Measurements from ENCODE around the gene NUCKS1. TPM values are rescaled to one million over a fixed set of nuclear protein-coding genes. Genes with fewer than 3 reads are reported as not detected.

The NUCKS1 gene
- total and polyA plus RNA-seq, 9 donors: 79.4 to 335 (median 223) TPM

GRCh38 chr1:205675247-205675646 lies 74.7 kb downstream of the NUCKS1 start:
- peaks cover 16% of the 10 kb centered on the region for H3K4me1 ChIP-seq (ENCODE audit: insufficient read depth)
- no peak for TF ChIP-seq POLR2A (IDR thresholded peaks at IDR 0.05)
- TF ChIP-seq CTCF (IDR thresholded peaks at IDR 0.05): no peak
- TF ChIP-seq EP300 (IDR thresholded peaks at IDR 0.05): no peak
- intact Hi-C loops (cut with DNase I): no loop called here
- H3K27ac ChIP-seq: no peak overlapping the region
- WGBS, 3 donors: 95 to 97% (median 96%) methylated on average over 4 of the region's 4 CpGs
- no peak for DNase-seq
- H3K36me3 ChIP-seq: no peaks in the 10 kb centered on the region
- H3K4me3 ChIP-seq: no peak overlapping the region
- H3K27me3 ChIP-seq: no peaks in the 10 kb centered on the region
- no peaks in the 10 kb centered on the region for H3K9me3 ChIP-seq

- DNase-seq: no peak
- no peak overlapping the region for H3K27ac ChIP-seq
- peaks cover 4% of the 10 kb centered on the region for H3K4me1 ChIP-seq (ENCODE audit: insufficient read depth)
- no peaks in the 10 kb centered on the region for H3K27me3 ChIP-seq
- intact Hi-C loops (cut with DNase I): no loop called here
- WGBS, 3 donors: 74 to 81% (median 74%) methylated on average over 4 of the region's 4 CpGs
- H3K4me3 ChIP-seq: no peak overlapping the region
- no peaks in the 10 kb centered on the region for H3K36me3 ChIP-seq
- TF ChIP-seq CTCF (IDR thresholded peaks at IDR 0.05) (no peak), EP300 (IDR thresholded peaks at IDR 0.05) (no peak), POLR2A (IDR thresholded peaks at IDR 0.05) (no peak)
- no peaks in the 10 kb centered on the region for H3K9me3 ChIP-seq
Observed at GRCh38 chr1:205672970-205673369, 77.0 kb downstream of the NUCKS1 start.

DNA sequence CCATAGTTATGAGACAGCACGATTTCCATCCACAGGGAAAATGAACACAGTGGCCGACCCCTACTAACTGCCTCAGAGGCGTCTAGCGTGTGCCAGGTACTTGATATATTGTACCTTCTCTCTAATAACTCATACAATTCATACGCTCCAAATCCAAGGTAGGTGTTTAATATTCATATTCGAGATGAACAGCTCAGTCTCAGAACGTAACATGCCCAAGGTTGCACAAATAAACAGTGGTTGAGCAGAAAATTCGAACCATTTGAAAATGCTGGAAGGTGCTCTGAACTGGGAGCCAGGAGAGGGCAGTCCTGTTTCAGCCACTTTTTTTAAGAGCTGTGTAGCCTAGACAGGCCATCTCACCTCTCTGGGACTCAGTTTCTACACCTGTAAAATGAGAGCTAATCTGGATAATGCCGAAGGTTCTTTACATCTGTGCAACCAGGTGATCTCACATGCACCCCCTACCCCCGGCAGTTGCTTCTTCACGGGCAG lies 77.5 kb downstream of the NUCKS1 start:
- Histone ChIP-seq H3K27ac (no peak overlapping the region), H3K4me1 (ENCODE audit: insufficient read depth) (peaks cover 3% of the 10 kb centered on the region), H3K27me3 (no peaks in the 10 kb centered on the region), H3K4me3 (no peak overlapping the region), H3K9me3 (no peaks in the 10 kb centered on the region), H3K36me3 (no peaks in the 10 kb centered on the region)
- TF ChIP-seq POLR2A (IDR thresholded peaks at IDR 0.05) (no peak), CTCF (IDR thresholded peaks at IDR 0.05) (no peak), EP300 (IDR thresholded peaks at IDR 0.05) (no peak)
- intact Hi-C loops (cut with DNase I): no loop called here
- DNase-seq: no peak
- WGBS, 3 donors: 79 to 86% (median 83%) methylated on average over 11 of the region's 11 CpGs

GRCh38 chr1:205670611-205671430 lies 79.2 kb downstream of the NUCKS1 start:
- no peak for DNase-seq
- H3K4me1 ChIP-seq (ENCODE audit: insufficient read depth): peaks cover 2% of the 10 kb centered on the region
- intact Hi-C loops (cut with DNase I): no loop called here
- no peaks in the 10 kb centered on the region for H3K27me3 ChIP-seq
- WGBS, 3 donors: 75% methylated on average over 13 of the region's 13 CpGs
- no peak overlapping the region for H3K27ac ChIP-seq
- no peaks in the 10 kb centered on the region for H3K36me3 ChIP-seq
- H3K4me3 ChIP-seq: no peak overlapping the region
- TF ChIP-seq POLR2A (IDR thresholded peaks at IDR 0.05): no peak
- TF ChIP-seq CTCF (IDR thresholded peaks at IDR 0.05): no peak
- no peak for TF ChIP-seq EP300 (IDR thresholded peaks at IDR 0.05)
- no peaks in the 10 kb centered on the region for H3K9me3 ChIP-seq

Data from ovary (tissue), 9 donors.